Smooth muscle cell (in vitro differentiated cells): Measurements from ENCODE around the gene HOXC6. TPM values are rescaled to one million over a fixed set of nuclear protein-coding genes. Genes with fewer than 3 reads are reported as not detected.

Experiments used
- DNase-seq: peaks from one replicate; lab custom pipeline; 2025; ENCODE audit not compliant: unreplicated experiment; lab: John Stamatoyannopoulos, UW
- H2AFZ ChIP-seq: fragments of 200-600 bp; sonication (generic); 2 replicates; pipeline ENCODE4 v1.6.0; 2016; ENCODE audit warnings: antibody characterized with exemption, low read depth, mild to moderate bottlenecking
- H3F3A ChIP-seq: fragments of 200-600 bp; sonication (generic); 2 replicates; pipeline ENCODE4 v1.6.0; 2017; ENCODE audit warnings: antibody characterized with exemption, low read depth
- H3K27ac ChIP-seq: fragments of 200-600 bp; sonication (generic); 2 replicates; pipeline ENCODE4 v1.5.1; 2016; ENCODE audit warnings: low read depth, mild to moderate bottlenecking
- H3K27me3 ChIP-seq: fragments of 200-600 bp; sonication (generic); 2 replicates; pipeline ENCODE4 v1.6.1; 2016; ENCODE audit warnings: low read depth, mild to moderate bottlenecking
- H3K36me3 ChIP-seq: fragments of 200-600 bp; sonication (generic); 2 replicates; pipeline ENCODE4 v1.5.1; 2016; ENCODE audit warnings: low read depth
- H3K4me1 ChIP-seq: fragments of 200-600 bp; sonication (generic); 2 replicates; pipeline ENCODE4 v1.5.1; 2016; ENCODE audit warnings: low read depth
- H3K4me2 ChIP-seq: fragments of 200-600 bp; sonication (generic); 2 replicates; pipeline ENCODE4 v1.6.0; 2016; ENCODE audit warnings: mild to moderate bottlenecking
- H3K4me3 ChIP-seq: fragments of 200-600 bp; sonication (generic); 2 replicates; pipeline ENCODE4 v1.5.1; 2016; ENCODE audit warnings: mild to moderate bottlenecking
- H3K79me2 ChIP-seq: fragments of 200-600 bp; sonication (generic); 2 replicates; pipeline ENCODE4 v1.6.0; 2016; ENCODE audit warnings: low read depth, mild to moderate bottlenecking
- H3K9ac ChIP-seq: fragments of 200-600 bp; sonication (generic); 2 replicates; pipeline ENCODE4 v1.6.0; 2016; ENCODE audit warnings: low read depth
- H3K9me3 ChIP-seq: fragments of 200-600 bp; sonication (generic); replicated peaks from 2 replicates; pipeline ENCODE4 v1.5.1; 2016; ENCODE audit warnings: low read depth
- H4K20me1 ChIP-seq: fragments of 200-600 bp; sonication (generic); 2 replicates; pipeline ENCODE4 v1.6.0; 2016; ENCODE audit warnings: low read depth
- CTCF ChIP-seq: fragments of 200-600 bp; sonication (generic); IDR thresholded peaks from 2 replicates; pipeline ENCODE4 v1.5.1; 2017; ENCODE audit warnings: borderline replicate concordance, mild to moderate bottlenecking, antibody characterized with exemption; ENCODE audit not compliant: insufficient read depth, poor library complexity, severe bottlenecking
- WGBS: methylation state at CpG from one replicate; pipeline ENCODE4 v1.1.7; 2016; ENCODE audit warnings: low lambda C conversion rate; 5-methylcytosine and 5-hydroxymethylcytosine counted together
- polyA plus RNA-seq: library from polyadenylated mRNA; unstranded; fragments of >200 nt; fragmentation: Nextera tagmentation; extraction: Ambion mirVana; gene quantifications from 2 replicates; pipeline ENCODE4 v1.2.1, GENCODE V29; 2016
- total RNA-seq: library from RNA; depleted of rRNA; stranded (reverse); fragments of >200 nt; gene quantifications from 2 replicates; pipeline ENCODE4 v1.2.3, GENCODE V29; 2014

HOXC6 gene
- total and polyA plus RNA-seq, 2 experiments from 2014 or later: 3.1 to 12.3 TPM

GRCh38 chr12:54000116-54001114 lies 27.8 kb upstream of the HOXC6 start, which contains the start of gene HOXC9:
TSS of gene HOXC9 (plus strand) at chr12:54000161. CDS start at chr12:54000189, 28 bp downstream.
- H4K20me1 ChIP-seq: no peaks in the 10 kb centered on the region
- H3K4me2 ChIP-seq: peak within 1 kb of the TSS; percentile 87
- no peak within 1 kb of the TSS for H3K27ac ChIP-seq
- no peaks in the 10 kb centered on the region for H3F3A ChIP-seq
- peak within 1 kb of the TSS; percentile 78 for H3K9ac ChIP-seq
- TF ChIP-seq CTCF: no peak
- H3K27me3 ChIP-seq: peaks cover 100% of the 10 kb centered on the region
- H3K79me2 ChIP-seq: no peaks in the 10 kb centered on the region
- H3K9me3 ChIP-seq: no peaks in the 10 kb centered on the region
- WGBS: 4% methylated on average over 78 of the region's 87 CpGs
- H2AFZ ChIP-seq: peak within 1 kb of the TSS; percentile 83
- H3K36me3 ChIP-seq: no peaks in the 10 kb centered on the region
- peak within 1 kb of the TSS; percentile 56 for H3K4me3 ChIP-seq
- peaks cover 7% of the 10 kb centered on the region for H3K4me1 ChIP-seq
- DNase-seq: no peak

GRCh38 chr12:54001283-54002187 lies 26.7 kb upstream of the HOXC6 start:
- no peak for TF ChIP-seq CTCF
- H3K27ac ChIP-seq: no peak overlapping the region
- peaks cover 100% of the 10 kb centered on the region for H3K27me3 ChIP-seq
- peaks cover 7% of the 10 kb centered on the region for H3K4me1 ChIP-seq
- H3K4me3 ChIP-seq: no peak overlapping the region
- H2AFZ ChIP-seq: no peak overlapping the region
- WGBS: 17% methylated on average over 8 of the region's 8 CpGs
- no peaks in the 10 kb centered on the region for H4K20me1 ChIP-seq
- H3K9me3 ChIP-seq: no peaks in the 10 kb centered on the region
- H3K36me3 ChIP-seq: no peaks in the 10 kb centered on the region
- no peak overlapping the region for H3K9ac ChIP-seq
- no peaks in the 10 kb centered on the region for H3K79me2 ChIP-seq
- H3K4me2 ChIP-seq: no peak overlapping the region
- no peak for DNase-seq
- no peaks in the 10 kb centered on the region for H3F3A ChIP-seq

- no peak overlapping the region for H3K4me2 ChIP-seq
- no peak overlapping the region for H2AFZ ChIP-seq
- TF ChIP-seq CTCF: no peak
- H4K20me1 ChIP-seq: no peaks in the 10 kb centered on the region
- H3K4me1 ChIP-seq: peaks cover 7% of the 10 kb centered on the region
- 22% methylated on average over 19 of the region's 19 CpGs for WGBS
- peaks cover 100% of the 10 kb centered on the region for H3K27me3 ChIP-seq
- no peaks in the 10 kb centered on the region for H3F3A ChIP-seq
- DNase-seq: no peak
- H3K36me3 ChIP-seq: no peaks in the 10 kb centered on the region
- H3K27ac ChIP-seq: no peak overlapping the region
- no peak overlapping the region for H3K4me3 ChIP-seq
- H3K79me2 ChIP-seq: no peaks in the 10 kb centered on the region
- no peak overlapping the region for H3K9ac ChIP-seq
- no peaks in the 10 kb centered on the region for H3K9me3 ChIP-seq
Measured at GRCh38 chr12:54002278-54002914, 25.8 kb upstream of the HOXC6 start.
